ENCODE results near the gene DCST1.
A peak's percentile ranks its signal among the peaks of the same experiment; 100 is the strongest.

The DCST1 gene

GRCh38 chr1:155037043-155037442 is 3.4 kb downstream of the DCST1 start:
- DNase-seq, result no peak

- no peak for DNase-seq
These were observed 4.3 kb downstream of the DCST1 start for GRCh38 chr1:155037851-155038441.

DNA sequence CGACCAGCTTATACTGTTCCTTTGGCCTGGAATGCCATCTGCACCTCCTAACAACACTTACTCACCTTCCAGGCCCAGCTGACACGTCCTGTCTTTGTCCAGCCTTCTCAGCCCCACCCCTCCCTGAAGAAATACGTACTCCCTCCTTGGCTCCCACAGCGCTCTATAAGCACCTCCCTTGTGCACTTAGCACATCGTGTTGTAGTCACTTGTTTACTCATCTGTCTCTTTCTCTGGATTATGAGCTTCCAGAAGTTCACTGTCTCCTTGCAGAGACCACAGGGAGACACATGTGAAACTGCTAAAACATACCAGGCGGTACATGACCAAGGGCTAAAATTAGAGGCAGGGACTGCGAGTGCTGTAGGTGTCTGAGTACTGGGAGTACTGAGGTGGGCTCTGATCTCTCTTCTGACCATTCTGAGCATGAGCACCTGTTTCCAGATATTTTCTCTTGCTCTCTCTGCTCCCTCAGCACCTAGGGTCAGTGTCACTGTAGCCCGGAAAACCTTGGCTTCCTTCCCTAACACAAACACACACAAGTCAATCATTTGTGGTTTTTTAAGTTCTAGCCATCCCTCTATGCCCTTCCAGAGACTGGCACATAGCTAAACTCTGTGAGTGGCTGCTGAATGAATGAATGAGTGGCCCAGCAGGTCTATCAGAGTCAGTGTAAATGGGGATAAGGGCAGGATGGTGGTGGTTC is 5.1 kb downstream of the DCST1 start:
- DNase-seq, result no peak

DNA sequence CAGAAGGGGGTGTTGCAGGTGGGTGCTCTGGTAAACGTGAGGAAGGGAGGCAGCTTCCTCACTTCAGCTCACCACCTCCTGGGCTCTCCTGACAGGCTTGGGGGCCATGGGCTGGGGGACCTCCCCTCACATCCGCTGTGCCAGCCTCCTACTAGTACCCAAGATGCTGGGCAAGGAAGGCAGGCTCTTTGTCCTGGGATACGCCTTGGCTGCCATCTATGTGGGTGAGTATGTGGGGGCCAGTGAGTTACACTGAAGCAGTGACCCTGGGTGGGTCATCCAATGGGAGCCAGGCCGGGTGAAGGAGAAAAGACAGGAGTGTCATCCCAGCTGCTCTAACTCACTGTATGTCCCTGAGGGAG is 5.7 kb downstream of the DCST1 start:
- DNase-seq, result no peak

GRCh38 chr1:155040358-155041093 is 6.9 kb downstream of the DCST1 start:
- no peak for DNase-seq

- no peak for DNase-seq
These were observed 9.2 kb downstream of the DCST1 start for GRCh38 chr1:155042789-155043188.

DNA sequence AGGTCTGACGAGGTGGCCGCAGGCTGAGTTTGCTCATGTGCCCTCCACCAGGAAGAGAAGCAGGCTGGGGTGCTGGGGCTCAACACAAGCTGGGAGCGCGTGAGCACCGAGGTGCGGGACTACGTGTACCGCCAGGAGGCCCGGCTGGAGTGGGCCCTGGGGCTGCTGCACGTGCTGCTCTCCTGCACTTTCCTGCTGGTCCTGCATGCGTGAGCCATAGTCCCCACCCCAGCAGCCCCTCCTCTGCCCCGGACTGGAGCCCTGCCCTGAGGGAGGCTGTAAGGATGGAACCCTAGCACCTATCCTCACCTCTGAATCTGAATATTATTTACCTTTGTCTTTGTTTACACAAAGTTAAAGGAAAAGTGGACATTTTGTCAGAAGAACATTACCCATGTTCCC is 9.7 kb downstream of the DCST1 start:
- DNase-seq, result no peak

DNA sequence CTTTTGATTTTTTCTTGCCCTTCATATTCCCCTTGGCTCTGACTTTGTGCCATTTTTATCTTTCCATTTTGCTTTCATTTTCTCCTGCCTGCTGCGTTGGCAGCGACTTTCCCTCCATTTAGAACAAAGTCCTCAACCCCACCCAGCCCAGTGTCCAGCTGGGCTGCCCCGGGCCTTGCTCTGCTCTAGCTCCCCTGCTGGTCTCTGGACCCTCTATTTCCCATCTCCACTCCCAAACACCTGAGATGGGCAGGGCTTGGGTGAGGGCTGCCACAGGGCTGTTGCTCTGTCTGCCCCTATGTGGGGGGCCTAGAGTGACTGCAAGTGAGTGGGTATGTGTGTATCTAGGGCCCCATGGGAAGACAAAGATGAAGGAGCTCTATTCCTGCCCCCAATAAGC is 10.2 kb downstream of the DCST1 start:
- DNase-seq, result no peak

DNA sequence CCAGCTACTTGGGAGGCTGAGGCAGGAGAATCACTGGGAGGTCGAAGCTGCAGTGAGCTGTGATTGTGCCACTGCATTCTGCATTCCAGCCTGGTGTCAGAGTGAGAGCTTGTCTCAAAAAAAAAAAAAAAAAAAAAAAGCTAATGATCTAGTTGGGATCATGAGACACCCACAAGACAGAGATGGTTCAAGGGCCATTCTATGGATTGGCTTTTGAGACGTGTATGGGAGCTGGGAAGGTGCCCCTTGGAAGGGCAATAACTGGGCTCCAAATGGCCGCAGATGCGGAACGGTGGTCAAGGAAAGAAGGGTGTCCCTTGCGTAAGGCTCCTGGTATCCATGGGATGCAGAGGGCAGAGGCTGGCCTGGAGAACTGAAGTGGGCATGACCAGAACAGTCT is 10.7 kb downstream of the DCST1 start:
- no peak for DNase-seq

GRCh38 chr1:155044812-155045657 is 11.4 kb downstream of the DCST1 start:
- DNase-seq, result peak; percentile 75

GRCh38 chr1:155048449-155049334 is 15.1 kb downstream of the DCST1 start:
- DNase-seq, result no peak

- DNase-seq, result no peak
These were observed 16.3 kb downstream of the DCST1 start for GRCh38 chr1:155049651-155050559.

- peak; percentile 83 for DNase-seq
These were observed 17.1 kb downstream of the DCST1 start, which contains the start of gene ADAM15 for GRCh38 chr1:155050560-155051341. Gene ADAM15 (plus strand): TSS chr1:155051316. CDS start chr1:155051387, 71 bp downstream.

GRCh38 chr1:155051342-155051776 is 17.7 kb downstream of the DCST1 start:
- DNase-seq, result no peak

DNA sequence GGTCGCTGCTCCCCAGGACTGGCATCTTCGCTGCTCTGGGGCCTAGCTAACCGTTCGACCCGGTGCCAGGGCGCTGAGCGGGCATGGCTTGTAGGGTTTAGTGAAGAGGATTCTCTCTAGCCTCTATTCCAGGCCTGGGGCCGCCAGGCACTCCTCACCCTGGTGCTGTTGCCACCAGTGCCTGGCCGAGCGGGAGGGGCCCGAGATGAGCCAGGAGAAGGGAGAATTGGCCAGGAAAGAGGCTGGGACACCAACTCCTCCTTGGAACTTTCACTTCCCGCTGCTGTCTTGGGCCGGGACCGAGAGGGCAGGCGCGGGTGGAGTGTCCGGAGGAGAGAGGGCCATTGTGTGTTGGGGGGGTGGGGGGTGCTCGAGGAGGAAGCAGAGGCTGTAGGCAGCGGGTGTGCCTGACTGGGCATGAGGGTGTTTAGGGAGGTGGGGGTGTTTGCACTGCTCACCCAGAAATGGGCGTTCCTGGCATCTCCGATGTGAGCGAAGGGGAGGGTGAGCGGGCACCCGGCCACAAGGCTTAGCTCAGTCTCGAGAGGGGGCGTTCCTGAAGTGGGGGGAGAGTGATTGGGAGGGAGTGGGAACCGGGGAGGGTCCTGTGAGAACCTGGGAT is 18.3 kb downstream of the DCST1 start:
- peak; percentile 62 for DNase-seq

DNA sequence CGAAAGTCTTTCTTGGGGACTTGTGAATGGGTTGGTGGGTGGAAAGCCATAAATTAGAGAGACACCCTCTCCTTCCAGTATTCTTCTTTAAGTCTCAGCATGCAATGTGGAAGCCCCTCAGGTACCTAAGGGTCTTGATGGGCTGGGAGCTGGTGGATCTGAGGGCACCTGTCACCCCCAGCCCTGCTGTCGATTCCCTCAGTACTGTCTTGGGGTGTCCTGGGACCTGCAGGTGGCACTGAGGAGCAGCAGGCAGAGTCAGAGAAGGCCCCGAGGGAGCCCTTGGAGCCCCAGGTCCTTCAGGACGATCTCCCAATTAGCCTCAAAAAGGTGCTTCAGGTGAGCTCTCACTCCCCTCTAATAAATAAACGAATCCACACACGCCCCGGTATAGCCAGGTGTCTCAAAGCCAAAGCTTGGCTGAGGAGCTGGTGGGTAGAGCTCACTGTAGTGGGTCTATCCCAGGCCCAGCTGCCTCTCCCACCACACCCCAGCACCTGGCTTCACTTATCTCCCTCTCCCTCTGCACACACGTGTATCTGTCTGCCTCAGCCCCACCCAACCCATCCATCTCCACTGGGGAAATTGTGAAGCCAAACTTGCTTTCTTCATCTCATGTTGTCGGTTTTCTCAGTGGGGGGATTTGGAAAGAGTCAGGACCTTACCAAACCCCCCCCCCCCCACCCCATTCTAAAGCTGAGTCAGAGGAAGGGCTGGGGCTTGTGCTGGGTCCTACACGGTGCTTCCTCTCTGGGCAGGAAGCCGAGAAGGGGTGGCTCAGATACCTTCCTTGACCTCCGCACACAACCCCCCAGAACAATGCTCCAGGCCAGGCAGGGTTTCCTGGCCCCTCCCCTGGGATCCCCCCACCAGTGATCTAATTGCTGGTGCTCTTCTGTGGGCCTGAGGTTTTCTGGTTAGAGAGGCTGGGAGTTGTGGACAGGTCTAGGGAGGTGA is 19.1 kb downstream of the DCST1 start:
- DNase-seq, result no peak

- no peak for DNase-seq
These were observed 20.0 kb downstream of the DCST1 start for GRCh38 chr1:155053531-155054105.

DNA sequence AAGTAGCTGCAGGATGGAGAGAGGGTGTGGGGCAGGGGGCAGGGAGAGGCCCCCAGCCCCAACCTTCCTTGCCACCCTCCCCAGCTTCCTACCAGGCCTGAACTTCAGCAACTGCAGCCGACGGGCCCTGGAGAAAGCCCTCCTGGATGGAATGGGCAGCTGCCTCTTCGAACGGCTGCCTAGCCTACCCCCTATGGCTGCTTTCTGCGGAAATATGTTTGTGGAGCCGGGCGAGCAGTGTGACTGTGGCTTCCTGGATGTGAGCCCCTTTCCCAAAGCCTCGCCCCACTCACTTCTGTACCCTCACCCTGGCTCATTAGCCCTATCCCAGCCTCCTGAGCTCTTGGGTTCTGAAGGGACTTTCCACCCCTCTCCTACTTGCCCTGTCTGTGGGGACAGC is 23.5 kb downstream of the DCST1 start:
- DNase-seq, result no peak

Data from CD4-positive, alpha-beta T cell treated with Interleukin-15 for 1 hour (primary cell).